ENCODE results near the gene WWOX.

Gene WWOX

GRCh38 chr16:79074541-79074940, 975.1 kb downstream of the WWOX start:
- no peaks in the 10 kb centered on the region for H3K9me3 ChIP-seq
- no peak overlapping the region for H3K27ac ChIP-seq
- H3K27me3 ChIP-seq, result peaks cover 30% of the 10 kb centered on the region
- no peaks in the 10 kb centered on the region for H3K36me3 ChIP-seq
- TF ChIP-seq, protein P1, sequence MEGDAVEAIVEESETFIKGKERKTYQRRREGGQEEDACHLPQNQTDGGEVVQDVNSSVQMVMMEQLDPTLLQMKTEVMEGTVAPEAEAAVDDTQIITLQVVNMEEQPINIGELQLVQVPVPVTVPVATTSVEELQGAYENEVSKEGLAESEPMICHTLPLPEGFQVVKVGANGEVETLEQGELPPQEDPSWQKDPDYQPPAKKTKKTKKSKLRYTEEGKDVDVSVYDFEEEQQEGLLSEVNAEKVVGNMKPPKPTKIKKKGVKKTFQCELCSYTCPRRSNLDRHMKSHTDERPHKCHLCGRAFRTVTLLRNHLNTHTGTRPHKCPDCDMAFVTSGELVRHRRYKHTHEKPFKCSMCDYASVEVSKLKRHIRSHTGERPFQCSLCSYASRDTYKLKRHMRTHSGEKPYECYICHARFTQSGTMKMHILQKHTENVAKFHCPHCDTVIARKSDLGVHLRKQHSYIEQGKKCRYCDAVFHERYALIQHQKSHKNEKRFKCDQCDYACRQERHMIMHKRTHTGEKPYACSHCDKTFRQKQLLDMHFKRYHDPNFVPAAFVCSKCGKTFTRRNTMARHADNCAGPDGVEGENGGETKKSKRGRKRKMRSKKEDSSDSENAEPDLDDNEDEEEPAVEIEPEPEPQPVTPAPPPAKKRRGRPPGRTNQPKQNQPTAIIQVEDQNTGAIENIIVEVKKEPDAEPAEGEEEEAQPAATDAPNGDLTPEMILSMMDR (IDR thresholded peaks at IDR 0.05), result no peak
- H3K4me1 ChIP-seq (ENCODE audit: control insufficient read depth in 1 of 2, insufficient read depth in 1 of 2, low read depth in 1 of 2, low read length in 1 of 2), result peaks cover 2 to 6% of the 10 kb centered on the region in 2 experiments
- no peak overlapping the region for H3K4me3 ChIP-seq (ENCODE audit: low read depth in 1 of 2, low read length in 1 of 2)

- H3K27ac ChIP-seq, result no peak overlapping the region
- H3K27me3 ChIP-seq, result peaks cover 30% of the 10 kb centered on the region
- TF ChIP-seq, protein P1 (IDR thresholded peaks at IDR 0.05), result no peak
- peaks cover 2 to 6% of the 10 kb centered on the region in 2 experiments for H3K4me1 ChIP-seq (ENCODE audit: control insufficient read depth in 1 of 2, insufficient read depth in 1 of 2, low read depth in 1 of 2, low read length in 1 of 2)
- no peak overlapping the region for H3K4me3 ChIP-seq (ENCODE audit: low read depth in 1 of 2, low read length in 1 of 2)
- H3K9me3 ChIP-seq, result no peaks in the 10 kb centered on the region
- no peaks in the 10 kb centered on the region for H3K36me3 ChIP-seq
Measured at GRCh38 chr16:79074951-79075350, 975.5 kb downstream of the WWOX start.

DNA sequence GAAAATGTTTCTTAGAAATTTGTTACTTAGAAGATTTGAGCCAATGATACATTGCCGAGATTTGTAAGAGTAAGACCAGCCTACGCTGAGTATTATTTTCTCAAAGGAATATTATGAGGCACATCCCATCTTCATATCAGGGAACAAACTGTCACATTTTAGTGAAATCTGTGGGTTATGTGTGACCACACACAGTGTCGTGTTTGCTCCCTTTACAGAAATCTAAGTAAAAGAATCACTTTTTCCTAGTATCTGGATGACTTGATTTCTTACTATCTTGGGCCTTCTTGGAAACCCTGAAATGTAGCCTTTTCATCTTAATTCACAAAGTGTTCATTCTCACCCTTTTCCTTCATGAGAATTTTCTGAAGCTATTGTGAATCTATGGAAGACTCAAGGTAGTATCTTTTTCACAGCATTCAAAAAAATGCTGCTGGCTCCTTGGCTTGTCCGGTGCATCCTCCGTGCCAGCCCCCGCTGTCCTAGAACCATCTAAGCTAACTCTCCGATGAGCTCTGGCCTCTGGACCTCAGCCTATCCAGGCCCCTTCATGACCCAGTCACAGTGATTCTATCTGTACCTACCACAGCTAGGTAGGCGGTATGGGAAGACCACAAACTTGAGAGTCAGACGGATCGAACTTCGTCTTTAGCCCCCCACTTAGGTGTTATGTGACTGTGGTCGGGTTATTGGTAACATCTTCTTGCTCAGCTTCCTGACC, 976.8 kb downstream of the WWOX start:
- H3K36me3 ChIP-seq, result no peaks in the 10 kb centered on the region
- no peak overlapping the region for H3K27ac ChIP-seq
- H3K4me3 ChIP-seq (ENCODE audit: low read depth in 1 of 2, low read length in 1 of 2), result no peak overlapping the region
- TF ChIP-seq, protein P1 (IDR thresholded peaks at IDR 0.05), result no peak
- peaks cover 2 to 6% of the 10 kb centered on the region in 2 experiments for H3K4me1 ChIP-seq (ENCODE audit: control insufficient read depth in 1 of 2, insufficient read depth in 1 of 2, low read depth in 1 of 2, low read length in 1 of 2)
- no peaks in the 10 kb centered on the region for H3K9me3 ChIP-seq
- H3K27me3 ChIP-seq, result peaks cover 30% of the 10 kb centered on the region

- TF ChIP-seq, protein P1 (IDR thresholded peaks at IDR 0.05), result no peak
- Histone ChIP-seq H3K9me3 (no peaks in the 10 kb centered on the region), H3K4me3 (ENCODE audit: low read depth in 1 of 2, low read length in 1 of 2) (no peak overlapping the region), H3K4me1 (ENCODE audit: control insufficient read depth in 1 of 2, insufficient read depth in 1 of 2, low read depth in 1 of 2, low read length in 1 of 2) (peaks cover 2 to 6% of the 10 kb centered on the region in 2 experiments), H3K27me3 (peaks cover 30% of the 10 kb centered on the region), H3K27ac (no peak overlapping the region), H3K36me3 (no peaks in the 10 kb centered on the region)
Measured at GRCh38 chr16:79077346-79077745, 977.9 kb downstream of the WWOX start.

- H3K27me3 ChIP-seq, result peaks cover 8% of the 10 kb centered on the region
- no peaks in the 10 kb centered on the region for H3K4me1 ChIP-seq (ENCODE audit: control insufficient read depth in 1 of 2, insufficient read depth in 1 of 2, low read depth in 1 of 2, low read length in 1 of 2)
- H3K27ac ChIP-seq, result no peak overlapping the region
- no peaks in the 10 kb centered on the region for H3K9me3 ChIP-seq
- TF ChIP-seq, protein P1 (IDR thresholded peaks at IDR 0.05), result no peak
- H3K4me3 ChIP-seq (ENCODE audit: low read depth in 1 of 2, low read length in 1 of 2), result no peak overlapping the region
- no peaks in the 10 kb centered on the region for H3K36me3 ChIP-seq
Measured at GRCh38 chr16:79079656-79080420, 980.4 kb downstream of the WWOX start.
